Natural killer cell (primary cell): ENCODE measurements around the gene PPFIA3. TPM values are rescaled to one million over a fixed set of nuclear protein-coding genes. Genes with fewer than 3 reads are reported as not detected.
"Not testable (repeated sequence)": the region's sequence is repeated elsewhere in the genome, so short reads cannot be mapped to it uniquely, and the experiment has no call there.

Source experiments
- ATAC-seq, 3 donors: fragments of 150-1000 bp in 2 of 3; fragments of 200-7000 bp in 1 of 3; cut with Tn5 transposase; 1 replicate in 1 of 3; 2 replicates in 2 of 3; pipeline ENCODE4 v1.10.0; 2021; ENCODE audit warnings: mild to moderate bottlenecking in 2 of 3, moderate library complexity in 2 of 3
- DNase-seq, 2 donors: peaks; one replicate each; pipeline versions ENCODE4 v3.0.0 to v3.0.0-alpha.2; 2013 to 2021; ENCODE audit warnings: mixed read lengths in 1 of 2
- H3K27ac ChIP-seq: one replicate; pipeline ENCODE4 v1.5.1; 2013; ENCODE audit warnings: mild to moderate bottlenecking, low read length
- H3K27me3 ChIP-seq: one replicate; pipeline ENCODE4 v1.6.1; 2013; ENCODE audit warnings: low read length; ENCODE audit not compliant: control insufficient read depth, insufficient read depth
- H3K36me3 ChIP-seq: one replicate; pipeline ENCODE4 v1.6.1; 2013; ENCODE audit warnings: low read length; ENCODE audit not compliant: control insufficient read depth, insufficient read depth
- H3K4me1 ChIP-seq: one replicate; pipeline ENCODE4 v1.6.1; 2013; ENCODE audit warnings: low read length; ENCODE audit not compliant: control insufficient read depth, insufficient read depth
- H3K4me3 ChIP-seq: one replicate; pipeline ENCODE4 v1.5.1; 2013; ENCODE audit warnings: low read length
- H3K9me3 ChIP-seq: one replicate; pipeline ENCODE4 v1.6.1; 2013; ENCODE audit warnings: low read length; ENCODE audit not compliant: control insufficient read depth, insufficient read depth
- H3K27ac Mint-ChIP-seq, 2 donors: one replicate each; pipeline ENCODE4 v1.8.0; 2022; ENCODE audit warnings: mild to moderate bottlenecking in 2 of 2, mixed read lengths in 2 of 2, moderate library complexity in 1 of 2
- H3K27me3 Mint-ChIP-seq, 2 donors: one replicate each; pipeline ENCODE4 v1.8.0; 2022; ENCODE audit warnings: low read depth in 2 of 2, mixed read lengths in 2 of 2
- H3K36me3 Mint-ChIP-seq: one replicate; pipeline ENCODE4 v1.8.0; 2022; ENCODE audit warnings: mixed read lengths
- H3K4me1 Mint-ChIP-seq, 2 donors: one replicate each; pipeline ENCODE4 v1.8.0; 2022; ENCODE audit warnings: mixed read lengths in 2 of 2
- H3K4me3 Mint-ChIP-seq: one replicate; pipeline ENCODE4 v1.8.0; 2022; ENCODE audit warnings: mild to moderate bottlenecking, moderate library complexity, mixed read lengths
- H3K9me3 Mint-ChIP-seq, 2 donors: one replicate each; pipeline ENCODE4 v1.8.0; 2022; ENCODE audit warnings: mixed read lengths in 2 of 2
- CTCF ChIP-seq: fragments of 200-600 bp; IDR thresholded peaks from one replicate; pipeline ENCODE4 v1.8.0; 2022; ENCODE audit warnings: antibody characterized with exemption
- WGBS: methylation state at CpG from one replicate; pipeline ENCODE4 v1.1.7; 2013; ENCODE audit warnings: missing lambda C conversion rate; ENCODE audit not compliant: insufficient coverage; 5-methylcytosine and 5-hydroxymethylcytosine counted together
- intact Hi-C: fragments of 100-400 bp; cut with micrococcal nuclease; formaldehyde crosslinking; loops from one replicate; pipeline ENCODE4 v1.14.2; 2022
- total RNA-seq, 4 donors: library from RNA; stranded (reverse); fragments of 120-200 nt in 1 of 4; gene quantifications; one replicate each; pipeline versions ENCODE4 v1.2.3 to v1.2.4, GENCODE V29; 2013 to 2022

Gene PPFIA3
- total RNA-seq, 3 donors from 2014 or later (not counting 1 experiment from before 2014, with no cell fraction given): 5.3 to 5.5 (median 5.3) TPM

- no peak for DNase-seq
- Histone ChIP-seq H3K4me3 (no peak overlapping the region), H3K27me3 (no peaks in the 10 kb centered on the region), H3K27ac (no peak overlapping the region), H3K36me3 (no peaks in the 10 kb centered on the region), H3K9me3 (no peaks in the 10 kb centered on the region), H3K4me1 (peaks cover 19% of the 10 kb centered on the region)
- no peak for TF ChIP-seq CTCF
- H3K4me1 Mint-ChIP-seq: peaks cover 12 to 28% of the 10 kb centered on the region in 2 donors
- no peaks in the 10 kb centered on the region for H3K9me3 Mint-ChIP-seq
- no peak for ATAC-seq
- peaks cover 0 to 8% of the 10 kb centered on the region in 2 donors for H3K27me3 Mint-ChIP-seq
- H3K27ac Mint-ChIP-seq: no peak overlapping the region
- WGBS: 85% methylated on average over 23 of the region's 23 CpGs
- no peak overlapping the region for H3K4me3 Mint-ChIP-seq
- H3K36me3 Mint-ChIP-seq: no peaks in the 10 kb centered on the region
- intact Hi-C loops: no loop called here
Observed at GRCh38 chr19:49125025-49125731, 5.8 kb downstream of the PPFIA3 start.

- no peak overlapping the region for H3K27ac ChIP-seq
- WGBS: 95% methylated on average over 3 of the region's 4 CpGs
- H3K36me3 ChIP-seq: no peaks in the 10 kb centered on the region
- Mint-ChIP-seq H3K4me3 (no peak overlapping the region), H3K27ac (no peak overlapping the region), H3K36me3 (no peaks in the 10 kb centered on the region), H3K4me1 (peaks cover 12 to 18% of the 10 kb centered on the region in 2 donors), H3K9me3 (no peaks in the 10 kb centered on the region), H3K27me3 (no peaks in the 10 kb centered on the region)
- ATAC-seq (no peak), DNase-seq (no peak)
- TF ChIP-seq CTCF: no peak
- H3K4me1 ChIP-seq: peaks cover 15% of the 10 kb centered on the region
- H3K27me3 ChIP-seq: no peaks in the 10 kb centered on the region
- intact Hi-C loops: no loop called here
- H3K4me3 ChIP-seq: no peak overlapping the region
- H3K9me3 ChIP-seq: no peaks in the 10 kb centered on the region
Observed at GRCh38 chr19:49126575-49126974, 7.2 kb downstream of the PPFIA3 start.

GRCh38 chr19:49127225-49127624 is 7.9 kb downstream of the PPFIA3 start:
- H3K27me3 Mint-ChIP-seq, H3K4me3 ChIP-seq, H3K9me3 ChIP-seq, H3K36me3 ChIP-seq, H3K27me3 ChIP-seq, H3K9me3 Mint-ChIP-seq, H3K27ac Mint-ChIP-seq, H3K36me3 Mint-ChIP-seq, DNase-seq, H3K27ac ChIP-seq, intact Hi-C loops, H3K4me3 Mint-ChIP-seq, ATAC-seq: not testable (repeated sequence)
- WGBS: 99% methylated on average over 12 of the region's 12 CpGs
- H3K4me1 Mint-ChIP-seq: peaks cover 12 to 18% of the 10 kb centered on the region in 2 donors
- H3K4me1 ChIP-seq: peaks cover 15% of the 10 kb centered on the region

GRCh38 chr19:49127674-49128544 is 8.6 kb downstream of the PPFIA3 start:
- peak overlapping the region; percentile 87 for H3K4me3 Mint-ChIP-seq
- TF ChIP-seq CTCF: no peak

More at GRCh38 chr19:49127674-49128544, 8.6 kb downstream of the PPFIA3 start:
- ATAC-seq: peak; percentile 92 to 99 (median 95)
- intact Hi-C loops: loop anchor here (1.0 to 2.0 kb wide), 2 partner anchors 9 to 15 kb away; partner anchors contain the start of genes C19orf73 and PPFIA3
- Histone ChIP-seq H3K36me3 (no peaks in the 10 kb centered on the region), H3K4me1 (peaks cover 15% of the 10 kb centered on the region), H3K27ac (peak overlapping the region; percentile 29), H3K4me3 (peak overlapping the region; percentile 40), H3K27me3 (no peaks in the 10 kb centered on the region), H3K9me3 (no peaks in the 10 kb centered on the region)
- Mint-ChIP-seq H3K4me1 (peaks cover 12 to 21% of the 10 kb centered on the region in 2 donors), H3K9me3 (no peaks in the 10 kb centered on the region), H3K27me3 (no peaks in the 10 kb centered on the region), H3K36me3 (no peaks in the 10 kb centered on the region), H3K27ac (peak overlapping the region; percentile 48 to 81)
- peak; percentile 92 to 98 for DNase-seq
- 4% methylated on average over 62 of the region's 63 CpGs for WGBS
